GM12873 (cell line): Measurements from ENCODE around the gene SNAP47.

Experiments
- TF ChIP-seq, protein P1 (sequence below): IDR thresholded peaks from 2 replicates; pipeline ENCODE4 v1.5.1; 2012; ENCODE audit warnings: low read depth, mild to moderate bottlenecking, moderate library complexity, low read length, control low read depth; ENCODE audit not compliant: insufficient read depth; ENCODE audit errors: missing control alignments

SNAP47 gene

DNA sequence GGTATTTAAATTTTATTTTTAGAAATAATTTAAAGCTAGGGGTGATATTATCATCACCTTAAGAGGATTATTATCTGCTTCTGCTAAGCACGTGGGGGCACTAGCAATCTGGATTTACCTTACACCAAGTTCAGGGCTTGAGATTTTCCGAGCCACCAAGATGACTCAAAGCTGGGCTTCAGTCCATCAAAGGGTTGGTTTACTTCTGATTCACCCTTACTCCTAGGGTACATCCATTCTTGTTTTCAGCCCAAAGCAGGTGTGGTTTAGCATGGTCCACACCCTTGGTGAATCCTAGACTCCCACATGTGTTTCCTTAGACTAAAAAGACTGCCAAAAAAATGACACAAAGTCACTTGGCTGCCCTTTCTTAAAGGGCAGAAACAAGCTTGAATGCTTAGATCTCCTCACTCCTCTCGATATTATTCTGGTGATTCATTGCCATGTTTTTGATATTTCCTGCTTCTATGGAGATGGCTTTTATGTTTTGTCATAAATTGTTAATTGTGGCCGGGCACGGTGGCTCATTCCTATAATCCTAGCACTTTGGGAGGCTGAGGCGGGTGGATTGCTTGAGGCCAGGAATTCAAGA lies 70.5 kb downstream of the SNAP47 start:
- TF ChIP-seq, protein P1, sequence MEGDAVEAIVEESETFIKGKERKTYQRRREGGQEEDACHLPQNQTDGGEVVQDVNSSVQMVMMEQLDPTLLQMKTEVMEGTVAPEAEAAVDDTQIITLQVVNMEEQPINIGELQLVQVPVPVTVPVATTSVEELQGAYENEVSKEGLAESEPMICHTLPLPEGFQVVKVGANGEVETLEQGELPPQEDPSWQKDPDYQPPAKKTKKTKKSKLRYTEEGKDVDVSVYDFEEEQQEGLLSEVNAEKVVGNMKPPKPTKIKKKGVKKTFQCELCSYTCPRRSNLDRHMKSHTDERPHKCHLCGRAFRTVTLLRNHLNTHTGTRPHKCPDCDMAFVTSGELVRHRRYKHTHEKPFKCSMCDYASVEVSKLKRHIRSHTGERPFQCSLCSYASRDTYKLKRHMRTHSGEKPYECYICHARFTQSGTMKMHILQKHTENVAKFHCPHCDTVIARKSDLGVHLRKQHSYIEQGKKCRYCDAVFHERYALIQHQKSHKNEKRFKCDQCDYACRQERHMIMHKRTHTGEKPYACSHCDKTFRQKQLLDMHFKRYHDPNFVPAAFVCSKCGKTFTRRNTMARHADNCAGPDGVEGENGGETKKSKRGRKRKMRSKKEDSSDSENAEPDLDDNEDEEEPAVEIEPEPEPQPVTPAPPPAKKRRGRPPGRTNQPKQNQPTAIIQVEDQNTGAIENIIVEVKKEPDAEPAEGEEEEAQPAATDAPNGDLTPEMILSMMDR, result no peak

DNA sequence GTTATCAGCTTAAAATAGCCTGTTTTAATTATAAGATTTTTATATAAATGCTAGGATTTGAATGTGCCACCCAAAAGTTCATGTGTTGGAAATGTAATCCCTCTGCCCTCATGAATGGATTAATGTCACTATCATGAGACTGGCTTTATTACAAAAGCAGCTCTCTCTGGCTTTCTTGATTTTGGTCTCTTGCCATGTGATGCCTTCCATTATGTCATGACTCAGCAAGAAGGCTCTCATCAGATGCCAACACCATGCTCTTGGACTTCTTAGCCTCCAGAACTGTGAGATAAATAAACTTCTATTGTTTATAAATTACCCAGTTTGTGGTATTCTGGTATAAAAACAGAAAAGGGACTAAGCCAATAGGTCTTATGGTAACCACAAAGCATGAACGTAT lies 73.3 kb downstream of the SNAP47 start:
- TF ChIP-seq, protein P1, result no peak

DNA sequence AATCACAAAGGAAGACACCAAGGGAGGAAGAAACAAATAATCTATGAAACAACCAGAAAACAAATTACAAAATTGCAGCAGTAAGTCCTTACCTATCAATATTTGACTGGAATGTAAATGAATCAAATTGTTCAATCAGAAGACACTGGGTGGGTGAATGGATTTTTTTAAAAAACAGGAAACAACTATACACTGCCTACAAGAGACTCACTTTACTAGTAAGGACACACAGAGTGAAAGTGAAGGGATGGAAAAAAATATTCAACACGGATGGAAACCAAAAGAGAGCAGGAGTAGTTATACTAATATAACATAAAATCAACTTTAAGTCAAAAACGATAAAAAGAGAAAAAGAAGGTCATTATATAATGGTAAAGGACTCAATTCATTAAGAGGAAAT lies 73.8 kb downstream of the SNAP47 start:
- TF ChIP-seq, protein P1, result no peak

DNA sequence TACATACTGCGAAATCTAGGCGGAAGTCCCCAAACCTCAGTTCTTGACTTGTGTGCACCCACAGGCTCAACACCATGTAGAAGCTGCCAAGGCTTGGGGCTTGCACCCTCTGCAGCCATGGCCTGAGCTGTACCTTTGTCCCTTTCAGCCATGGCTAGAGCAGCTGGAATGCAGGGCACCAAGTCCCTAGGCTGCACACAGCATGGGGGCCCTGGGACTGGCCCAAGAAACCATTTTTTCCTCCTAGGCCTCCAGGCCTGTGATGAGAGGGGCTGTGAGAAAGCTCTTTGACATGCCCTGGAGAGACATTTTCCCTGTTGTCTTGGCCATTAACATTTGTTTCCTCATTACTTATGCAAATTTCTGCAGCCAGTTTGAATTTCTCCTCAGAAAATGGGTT lies 78.7 kb downstream of the SNAP47 start:
- TF ChIP-seq, protein P1, result no peak

DNA sequence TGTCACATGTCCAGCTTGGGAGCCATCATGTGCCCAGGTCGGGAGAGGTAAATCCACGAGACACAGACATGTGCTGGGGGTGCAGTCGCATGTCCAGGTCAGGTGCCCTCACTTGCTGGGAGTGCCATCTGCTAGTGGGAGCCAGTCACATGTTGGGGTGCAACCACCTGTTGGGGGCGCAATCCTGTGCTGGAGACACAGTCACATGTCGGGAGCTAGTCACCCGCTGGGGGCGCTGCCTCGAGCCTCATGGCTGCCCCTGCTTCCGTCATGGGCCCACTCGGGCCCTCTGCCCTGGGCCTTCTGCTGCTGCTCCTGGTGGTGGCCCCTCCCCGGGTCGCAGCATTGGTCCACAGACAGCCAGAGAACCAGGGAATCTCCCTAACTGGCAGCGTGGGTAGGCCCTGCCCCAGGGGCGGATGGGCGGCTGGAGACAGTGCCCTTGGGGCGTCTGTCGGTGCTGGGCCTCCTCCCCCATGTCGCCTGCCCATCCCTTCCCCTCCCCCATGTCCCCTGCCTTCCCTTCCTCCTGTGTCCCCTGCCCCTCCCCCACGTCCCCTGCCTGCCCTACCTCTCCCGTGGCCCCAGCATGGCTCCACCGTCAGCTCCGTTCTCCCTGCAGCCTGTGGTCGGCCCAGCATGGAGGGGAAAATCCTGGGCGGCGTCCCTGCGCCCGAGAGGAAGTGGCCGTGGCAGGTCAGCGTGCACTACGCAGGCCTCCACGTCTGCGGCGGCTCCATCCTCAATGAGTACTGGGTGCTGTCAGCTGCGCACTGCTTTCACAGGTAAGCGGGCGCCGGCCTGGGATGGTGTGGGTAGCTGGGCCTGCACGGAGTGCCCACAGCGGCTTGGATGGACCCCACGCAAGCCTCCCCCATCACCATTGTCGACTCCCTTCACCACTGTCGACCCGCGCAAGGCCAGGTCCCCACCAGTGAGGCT lies 80.5 kb downstream of the SNAP47 start, which contains the start of gene PRSS38:
PRSS38 (plus strand) TSS at position 208 of the 942 bp plus-strand sequence; CDS start at position 250, 42 bp downstream.
- TF ChIP-seq, protein P1, result no peak

DNA sequence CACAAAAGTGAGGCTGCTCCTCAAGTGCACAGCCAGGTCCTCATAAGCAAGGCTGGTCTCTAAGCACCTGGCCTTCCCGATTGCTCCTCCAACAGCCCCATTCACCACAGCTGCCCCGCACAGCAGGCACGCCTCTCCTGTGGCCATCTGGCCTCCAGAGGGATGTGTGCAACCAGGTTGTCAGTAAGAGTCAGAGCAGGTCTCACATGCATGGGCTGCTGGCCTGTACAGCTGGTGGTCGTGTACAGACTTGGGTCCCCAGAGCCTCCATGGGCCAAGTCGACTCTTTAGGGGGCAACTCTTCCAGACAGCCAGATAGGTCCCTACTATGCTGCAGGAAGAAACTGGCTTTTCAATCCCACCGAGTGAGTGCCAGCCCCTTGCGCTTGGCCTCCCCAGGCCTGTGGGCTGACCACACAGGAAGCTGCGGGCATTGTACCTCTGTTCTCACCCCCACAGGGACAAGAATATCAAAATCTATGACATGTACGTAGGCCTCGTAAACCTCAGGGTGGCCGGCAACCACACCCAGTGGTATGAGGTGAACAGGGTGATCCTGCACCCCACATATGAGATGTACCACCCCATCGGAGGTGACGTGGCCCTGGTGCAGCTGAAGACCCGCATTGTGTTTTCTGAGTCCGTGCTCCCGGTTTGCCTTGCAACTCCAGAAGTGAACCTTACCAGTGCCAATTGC lies 81.7 kb downstream of the SNAP47 start:
- TF ChIP-seq, protein P1, result no peak

DNA sequence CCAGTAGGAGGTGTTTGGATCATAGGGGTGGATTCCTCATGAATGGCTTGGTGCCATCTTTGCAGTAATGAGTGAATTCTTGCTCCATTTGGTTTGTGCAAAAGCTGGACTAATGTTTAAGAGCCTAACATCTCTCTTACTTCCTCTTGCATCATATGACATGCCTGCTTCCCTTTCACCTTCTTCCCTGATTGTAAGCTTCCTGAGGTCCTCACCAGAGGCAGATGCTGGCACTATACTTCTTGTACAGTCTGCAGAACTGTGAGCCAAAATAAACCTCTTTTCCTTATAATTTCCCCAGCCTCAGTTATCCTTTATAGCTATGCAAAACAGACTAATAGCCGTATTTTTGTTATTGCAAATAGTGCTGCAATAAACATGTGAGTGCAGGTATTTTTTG lies 88.3 kb downstream of the SNAP47 start:
- TF ChIP-seq, protein P1, result no peak
